IPS-18a (cell line): ENCODE measurements around the gene CD3E.
"Not testable (repeated sequence)": the region's sequence is repeated elsewhere in the genome, so short reads cannot be mapped to it uniquely, and the experiment has no call there.

Source experiments
- H3K27ac ChIP-seq: one replicate; pipeline ENCODE4 v1.5.1; 2013; ENCODE audit warnings: low read length
- H3K27me3 ChIP-seq: one replicate; pipeline ENCODE4 v1.6.1; 2013; ENCODE audit warnings: mild to moderate bottlenecking, low read length; ENCODE audit not compliant: control insufficient read depth, insufficient read depth
- H3K36me3 ChIP-seq: one replicate; pipeline ENCODE4 v1.6.1; 2013; ENCODE audit warnings: low read depth, low read length; ENCODE audit not compliant: control insufficient read depth
- H3K4me1 ChIP-seq: one replicate; pipeline ENCODE4 v1.6.1; 2013; ENCODE audit warnings: low read depth, low read length; ENCODE audit not compliant: control insufficient read depth
- H3K4me3 ChIP-seq: one replicate; pipeline ENCODE4 v1.5.1; 2013; ENCODE audit warnings: low read length
- H3K9ac ChIP-seq: one replicate; pipeline ENCODE4 v1.6.1; 2013; ENCODE audit warnings: mild to moderate bottlenecking, low read length, moderate library complexity
- H3K9me3 ChIP-seq: one replicate; pipeline ENCODE4 v1.6.1; 2013; ENCODE audit warnings: low read depth, low read length; ENCODE audit not compliant: control insufficient read depth

The CD3E gene

DNA sequence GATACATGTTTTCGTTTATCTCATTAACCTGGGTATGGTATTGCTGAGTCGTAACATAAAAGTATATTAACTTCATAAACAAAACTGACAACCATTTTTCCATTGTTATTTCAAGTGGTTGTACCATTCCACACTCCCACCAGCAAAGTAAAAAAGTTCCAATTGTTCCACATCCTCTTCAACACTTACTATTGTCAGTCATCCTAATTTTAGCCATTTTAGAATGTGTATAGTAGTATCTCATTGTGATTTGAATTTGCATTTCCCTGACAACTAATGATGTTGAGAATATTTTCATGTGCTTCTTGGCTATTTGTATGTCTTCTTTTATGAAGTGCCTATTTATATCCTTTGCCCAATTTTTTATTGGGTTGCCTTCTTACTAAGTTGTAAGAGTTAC lies 10.5 kb upstream of the CD3E start:
- H3K36me3 ChIP-seq = no peaks in the 10 kb centered on the region
- no peak overlapping the region for H3K4me3 ChIP-seq
- H3K27ac ChIP-seq = no peak overlapping the region
- H3K4me1 ChIP-seq = no peaks in the 10 kb centered on the region
- peaks cover 4% of the 10 kb centered on the region for H3K27me3 ChIP-seq
- no peaks in the 10 kb centered on the region for H3K9me3 ChIP-seq
- no peak overlapping the region for H3K9ac ChIP-seq

DNA sequence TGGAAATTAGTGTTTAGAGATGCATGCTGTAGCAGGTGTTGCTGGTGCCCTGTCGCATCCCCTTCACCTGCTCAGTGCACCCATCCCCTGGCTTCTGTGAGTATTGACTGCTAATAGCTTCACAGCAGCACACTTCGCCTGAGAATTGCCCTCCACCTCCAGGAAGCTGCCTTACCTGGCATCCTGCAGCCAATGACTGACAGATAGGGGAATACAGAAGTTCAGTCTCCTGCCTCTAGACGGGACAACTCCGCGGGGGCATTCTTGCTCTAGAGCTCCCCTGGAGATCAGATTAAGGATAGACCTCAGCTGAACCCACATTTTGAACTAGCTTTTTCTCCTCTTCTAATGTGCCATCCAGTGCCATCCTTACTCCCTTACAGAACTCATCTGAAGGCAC lies 9.3 kb upstream of the CD3E start:
- H3K4me1 ChIP-seq = no peaks in the 10 kb centered on the region
- H3K27me3 ChIP-seq = peaks cover 4% of the 10 kb centered on the region
- no peak overlapping the region for H3K4me3 ChIP-seq
- H3K36me3 ChIP-seq = no peaks in the 10 kb centered on the region
- no peak overlapping the region for H3K27ac ChIP-seq
- no peaks in the 10 kb centered on the region for H3K9me3 ChIP-seq
- no peak overlapping the region for H3K9ac ChIP-seq

DNA sequence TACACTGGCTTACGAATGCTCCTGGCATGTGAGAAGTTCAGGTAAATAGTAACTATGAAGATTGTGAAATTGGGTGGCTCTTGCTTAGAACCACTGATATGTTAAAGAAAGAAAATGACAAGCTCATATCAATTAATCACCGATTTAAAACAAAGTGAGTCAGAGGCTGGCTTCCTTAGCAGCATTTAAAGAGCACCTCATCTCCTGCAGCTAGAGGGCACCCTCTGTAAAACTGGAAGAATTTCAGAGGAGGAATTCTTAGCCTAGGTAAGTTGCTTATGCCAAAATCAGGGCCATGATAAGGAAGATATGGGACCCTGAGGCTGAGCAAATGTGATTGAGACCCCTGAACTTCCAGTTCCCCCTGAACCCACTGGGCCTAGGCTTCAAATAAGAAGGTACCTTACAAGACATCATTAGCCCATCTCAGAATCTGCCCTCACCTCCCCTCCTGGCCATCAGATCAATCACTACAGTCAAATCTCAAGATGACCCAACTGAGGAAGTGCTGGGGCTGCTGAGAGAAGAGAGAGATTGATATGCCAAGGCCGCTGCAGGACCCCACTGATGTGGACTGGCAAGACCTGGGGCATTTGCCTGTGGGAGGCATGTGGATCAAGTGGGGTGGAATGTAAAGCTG lies 8.6 kb upstream of the CD3E start:
- no peak overlapping the region for H3K9ac ChIP-seq
- H3K36me3 ChIP-seq = no peaks in the 10 kb centered on the region
- no peak overlapping the region for H3K27ac ChIP-seq
- H3K4me1 ChIP-seq = no peaks in the 10 kb centered on the region
- peaks cover 4% of the 10 kb centered on the region for H3K27me3 ChIP-seq
- H3K9me3 ChIP-seq = no peaks in the 10 kb centered on the region
- H3K4me3 ChIP-seq = no peak overlapping the region

DNA sequence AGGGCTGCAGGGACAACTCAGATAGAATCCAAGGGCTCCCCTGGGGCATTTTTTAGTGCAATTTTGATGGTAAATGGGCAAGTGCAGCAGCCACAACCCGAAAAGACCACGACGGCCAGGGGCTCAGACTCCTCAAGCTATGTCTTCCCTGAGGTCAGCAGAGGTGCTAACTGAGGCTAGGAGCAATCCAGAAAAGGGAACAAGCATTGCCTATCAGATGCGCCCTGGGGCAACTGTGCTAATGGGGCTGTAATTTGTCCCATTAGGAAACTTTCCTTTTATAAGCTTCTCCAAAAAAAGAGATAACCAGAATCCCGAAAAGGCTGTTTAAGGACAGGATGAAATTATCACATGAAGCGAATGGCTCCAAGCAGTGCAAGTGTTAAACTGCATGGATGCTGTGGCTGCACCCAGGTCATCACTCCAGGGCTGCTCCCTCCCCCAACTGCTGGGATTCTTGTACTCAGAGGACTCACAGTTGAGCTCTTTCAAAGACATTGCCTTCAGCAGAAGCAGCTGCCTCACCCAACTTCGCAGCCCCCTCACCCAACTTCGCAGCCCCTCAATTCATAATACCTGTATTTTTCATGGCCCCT lies 2.8 kb upstream of the CD3E start:
- Histone ChIP-seq H3K36me3 (no peaks in the 10 kb centered on the region), H3K9ac (no peak overlapping the region), H3K4me3 (no peak overlapping the region), H3K27ac (no peak overlapping the region), H3K27me3 (no peaks in the 10 kb centered on the region), H3K4me1 (no peaks in the 10 kb centered on the region), H3K9me3 (no peaks in the 10 kb centered on the region)

DNA sequence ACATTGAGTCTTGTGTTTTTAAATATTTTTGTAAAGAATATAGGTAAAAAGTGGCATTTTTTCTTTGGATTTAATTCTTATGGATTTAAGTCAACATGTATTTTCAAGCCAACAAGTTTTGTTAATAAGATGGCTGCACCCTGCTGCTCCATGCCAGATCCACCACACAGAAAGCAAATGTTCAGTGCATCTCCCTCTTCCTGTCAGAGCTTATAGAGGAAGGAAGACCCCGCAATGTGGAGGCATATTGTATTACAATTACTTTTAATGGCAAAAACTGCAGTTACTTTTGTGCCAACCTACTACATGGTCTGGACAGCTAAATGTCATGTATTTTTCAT lies 333 bp upstream of the CD3E start:
- Histone ChIP-seq H3K4me3 (no peak overlapping the region), H3K9me3 (no peaks in the 10 kb centered on the region), H3K9ac (no peak overlapping the region), H3K27me3 (no peaks in the 10 kb centered on the region), H3K4me1 (no peaks in the 10 kb centered on the region), H3K36me3 (no peaks in the 10 kb centered on the region), H3K27ac (no peak overlapping the region)

DNA sequence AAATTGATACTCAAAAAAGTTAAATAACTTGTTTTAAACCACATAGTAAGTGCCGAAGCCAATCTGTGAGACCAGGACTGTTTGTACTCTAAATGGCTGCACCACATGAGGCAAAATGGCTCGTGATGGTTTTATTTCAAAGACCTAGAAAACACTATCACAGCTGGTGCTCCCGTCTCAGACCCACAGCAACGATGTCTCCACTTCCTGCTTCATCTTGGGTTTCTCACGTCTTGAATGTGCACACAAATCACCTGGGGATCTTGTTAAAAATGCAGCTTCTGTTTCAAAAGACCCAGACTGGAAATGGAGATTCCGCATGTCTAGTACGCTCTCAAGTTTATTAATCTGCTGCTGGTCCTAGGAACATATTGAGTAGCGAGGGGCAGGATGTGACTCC lies 1.2 kb downstream of the CD3E start:
- Histone ChIP-seq H3K4me3 (no peak overlapping the region), H3K9me3 (no peaks in the 10 kb centered on the region), H3K4me1 (no peaks in the 10 kb centered on the region), H3K9ac (no peak overlapping the region), H3K27ac (no peak overlapping the region), H3K27me3 (no peaks in the 10 kb centered on the region), H3K36me3 (no peaks in the 10 kb centered on the region)

DNA sequence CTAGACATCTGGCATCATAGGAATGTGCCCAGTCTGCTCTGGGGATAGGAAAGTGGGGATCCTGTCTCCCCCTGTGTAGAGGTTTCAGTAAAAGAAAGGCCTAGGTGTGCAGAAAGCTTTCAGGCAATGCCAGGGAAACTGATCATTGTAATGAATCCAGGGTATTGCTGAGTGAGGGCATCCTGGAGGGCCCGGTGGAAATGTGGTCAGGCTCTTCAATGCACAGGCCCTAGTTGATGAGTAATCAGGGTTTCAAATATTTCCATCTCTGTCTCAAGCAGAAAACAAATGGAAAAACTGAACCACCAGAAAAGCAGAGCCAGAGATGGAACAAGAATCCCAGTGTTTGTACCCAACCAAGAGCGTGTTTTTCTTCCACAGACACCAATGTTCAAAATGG lies 2.0 kb downstream of the CD3E start:
- Histone ChIP-seq H3K9me3 (no peaks in the 10 kb centered on the region), H3K9ac (no peak overlapping the region), H3K36me3 (no peaks in the 10 kb centered on the region), H3K27me3 (no peaks in the 10 kb centered on the region), H3K4me3 (no peak overlapping the region), H3K4me1 (no peaks in the 10 kb centered on the region), H3K27ac (no peak overlapping the region)

DNA sequence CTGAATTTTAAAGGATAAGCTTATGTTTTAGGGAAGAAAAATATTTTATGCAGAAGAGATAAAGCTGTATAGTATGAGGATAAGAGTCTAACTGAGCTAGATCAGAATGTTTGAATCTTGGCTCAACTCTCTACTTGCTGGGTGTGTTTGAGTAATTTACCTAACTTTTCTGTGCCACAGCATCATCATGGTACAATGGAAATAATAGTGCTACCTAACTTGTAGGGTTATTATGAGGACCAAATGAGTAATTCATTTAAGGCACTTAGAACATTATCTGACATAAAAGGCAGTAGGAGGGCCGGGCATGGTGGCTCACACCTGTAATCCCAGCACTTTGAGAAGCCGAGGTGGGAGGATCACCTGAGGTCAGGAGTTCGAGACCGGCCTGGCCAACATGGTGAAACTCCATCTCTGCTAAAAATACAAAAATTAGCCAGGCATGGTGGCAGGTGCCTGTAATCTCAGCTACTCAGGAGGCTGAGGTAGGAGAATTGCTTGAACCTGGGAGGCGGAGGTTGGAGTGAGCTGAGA lies 4.5 kb downstream of the CD3E start:
- not testable (repeated sequence) for H3K9me3 ChIP-seq, H3K36me3 ChIP-seq, H3K9ac ChIP-seq, H3K4me1 ChIP-seq, H3K27ac ChIP-seq, H3K4me3 ChIP-seq, H3K27me3 ChIP-seq

DNA sequence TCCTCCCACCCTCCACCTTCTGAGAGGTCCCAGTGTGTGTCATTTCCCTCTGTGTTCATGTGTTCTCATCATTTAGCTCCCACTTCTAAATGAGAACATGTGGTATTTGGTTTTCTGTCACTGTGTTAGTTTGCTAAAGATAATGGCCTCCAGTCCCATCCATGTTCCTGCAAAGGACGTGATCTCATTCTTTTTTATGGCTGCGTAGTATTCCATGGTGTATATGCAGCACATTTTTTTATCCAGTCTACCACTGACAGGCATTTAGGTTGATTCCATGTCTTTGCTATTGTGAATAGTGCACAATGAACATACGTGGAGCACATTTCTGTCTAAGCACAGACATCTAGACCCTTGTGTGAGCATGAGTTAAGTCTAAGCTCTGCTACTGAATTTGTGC lies 5.7 kb downstream of the CD3E start:
- Histone ChIP-seq H3K4me3 (no peak overlapping the region), H3K27ac (no peak overlapping the region), H3K36me3 (no peaks in the 10 kb centered on the region), H3K9me3 (no peaks in the 10 kb centered on the region), H3K9ac (no peak overlapping the region), H3K27me3 (no peaks in the 10 kb centered on the region), H3K4me1 (peaks cover 1% of the 10 kb centered on the region)

DNA sequence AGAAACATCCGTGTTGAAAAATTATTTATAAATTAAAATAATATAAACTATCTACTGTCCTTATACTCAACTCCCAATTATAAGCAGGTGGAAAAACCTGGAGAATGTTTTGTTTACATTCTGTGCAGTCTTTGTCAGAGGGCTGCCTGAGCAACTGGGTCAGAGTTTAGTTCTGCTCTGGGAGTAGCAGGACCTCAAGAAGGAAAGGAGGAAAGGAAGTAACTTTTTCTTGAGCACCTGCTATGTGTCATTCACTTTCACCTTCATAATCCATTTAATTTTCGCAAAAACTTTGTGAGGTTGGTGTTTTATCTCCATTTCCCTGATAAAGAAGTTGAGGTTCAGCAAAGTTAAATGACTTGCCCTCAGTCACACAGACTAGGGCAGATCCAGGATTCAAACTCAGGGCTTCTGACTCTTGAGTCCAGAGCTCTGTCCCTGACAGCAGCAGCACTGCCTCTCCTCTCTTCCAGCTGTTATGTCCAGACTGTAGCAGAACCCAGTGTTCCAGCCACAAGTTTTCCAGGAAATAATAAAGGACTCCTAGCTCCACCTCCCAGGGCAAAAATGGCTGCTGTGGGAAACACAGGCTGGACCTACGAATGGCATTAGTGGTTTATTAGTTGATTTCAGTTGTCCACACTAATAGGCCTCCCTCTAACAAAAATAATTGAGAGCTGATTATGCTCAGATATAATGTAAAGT lies 6.4 kb downstream of the CD3E start:
- H3K9ac ChIP-seq = no peak overlapping the region
- H3K27ac ChIP-seq = no peak overlapping the region
- no peaks in the 10 kb centered on the region for H3K9me3 ChIP-seq
- no peaks in the 10 kb centered on the region for H3K27me3 ChIP-seq
- no peak overlapping the region for H3K4me3 ChIP-seq
- peaks cover 8% of the 10 kb centered on the region for H3K4me1 ChIP-seq
- no peaks in the 10 kb centered on the region for H3K36me3 ChIP-seq

DNA sequence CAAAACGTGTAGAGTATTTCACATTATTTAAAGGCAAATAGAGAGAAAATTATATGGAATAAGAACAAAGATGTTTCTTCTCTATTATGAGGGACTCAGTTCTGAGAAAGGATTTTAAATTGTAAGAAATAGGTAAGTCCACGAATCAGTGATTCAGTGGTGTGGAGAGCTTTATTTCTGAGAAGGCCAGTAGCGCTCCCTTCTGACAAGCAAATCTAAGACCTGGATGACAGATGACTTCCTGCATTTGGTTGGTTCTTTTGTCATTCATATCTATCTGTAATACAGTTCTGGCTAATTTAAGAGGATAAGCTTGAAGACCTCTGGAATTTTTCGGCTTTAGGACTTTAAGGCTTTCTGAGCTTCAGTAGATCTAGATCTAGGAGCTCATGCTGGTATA lies 7.0 kb downstream of the CD3E start:
- Histone ChIP-seq H3K4me3 (no peak overlapping the region), H3K36me3 (no peaks in the 10 kb centered on the region), H3K9ac (no peak overlapping the region), H3K9me3 (no peaks in the 10 kb centered on the region), H3K27me3 (peaks cover 5% of the 10 kb centered on the region), H3K4me1 (peaks cover 14% of the 10 kb centered on the region), H3K27ac (no peak overlapping the region)

DNA sequence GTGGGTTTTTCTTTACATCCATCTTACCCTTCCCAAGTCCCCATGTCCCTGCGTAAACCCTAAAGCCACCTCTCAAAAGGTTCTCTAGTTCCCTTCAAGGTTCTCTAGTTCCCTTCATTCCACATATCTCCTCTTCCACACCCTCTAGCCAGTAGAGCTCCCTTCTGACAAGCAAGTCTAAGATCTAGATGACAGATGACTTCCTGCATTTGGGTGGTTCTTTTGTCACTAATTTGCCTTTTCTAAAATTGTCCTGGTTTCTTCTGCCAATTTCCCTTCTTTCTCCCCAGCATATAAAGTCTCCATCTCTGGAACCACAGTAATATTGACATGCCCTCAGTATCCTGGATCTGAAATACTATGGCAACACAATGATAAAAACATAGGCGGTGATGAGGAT lies 7.8 kb downstream of the CD3E start:
- no peaks in the 10 kb centered on the region for H3K36me3 ChIP-seq
- H3K4me1 ChIP-seq = peaks cover 17% of the 10 kb centered on the region

More for the DNA sequence above, 7.8 kb downstream of the CD3E start:
- no peak overlapping the region for H3K9ac ChIP-seq
- peaks cover 5% of the 10 kb centered on the region for H3K27me3 ChIP-seq
- no peak overlapping the region for H3K4me3 ChIP-seq
- no peak overlapping the region for H3K27ac ChIP-seq
- H3K9me3 ChIP-seq = no peaks in the 10 kb centered on the region
